GM21825 (cell line): ENCODE measurements around the gene LGR6.

ENCODE experiments used
- ATAC-seq: cut with Tn5 transposase; IDR thresholded peaks from one replicate; pipeline ENCODE4 v1.9.1; 2021; ENCODE audit warnings: mild to moderate bottlenecking, moderate library complexity; ENCODE audit not compliant: unreplicated experiment

The LGR6 gene

DNA sequence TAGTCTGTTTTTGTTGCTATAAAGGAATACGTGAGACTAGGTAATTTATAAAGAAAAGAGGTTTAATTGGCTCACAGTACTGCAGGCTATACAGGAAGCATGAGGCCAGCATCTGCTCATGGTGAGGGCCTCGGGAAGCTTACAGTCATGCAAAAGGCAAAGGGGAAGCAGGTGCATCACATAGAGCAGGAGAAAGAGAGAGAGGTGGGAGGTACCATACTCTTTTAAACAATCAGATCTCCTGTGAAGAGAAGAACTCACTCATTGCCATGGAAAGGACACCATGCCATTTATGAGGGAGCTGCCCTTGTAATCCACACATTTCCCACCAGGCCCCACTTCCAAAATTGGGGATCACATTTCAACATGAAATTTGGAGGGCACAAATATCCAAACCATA is 167.6 kb downstream of the LGR6 start:
- ATAC-seq: no peak

DNA sequence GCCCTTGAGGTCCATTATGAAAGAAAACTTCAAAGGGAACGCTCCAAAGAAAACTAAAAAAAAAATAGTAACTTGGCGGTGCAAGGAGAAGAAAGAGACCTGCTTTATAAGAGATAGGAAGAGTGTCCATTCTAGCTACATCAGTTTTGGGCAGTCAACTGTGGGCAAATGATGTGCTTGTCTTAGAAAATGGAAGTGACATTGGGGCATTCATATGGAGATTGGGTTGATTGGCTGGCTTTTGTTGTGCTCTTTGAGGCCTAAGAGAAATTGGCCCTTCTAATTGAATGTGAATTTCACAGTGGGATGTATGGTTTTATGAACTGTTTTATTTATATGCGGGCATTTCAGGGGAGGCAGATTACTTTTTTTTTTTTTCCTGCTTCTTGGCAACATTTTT is 168.1 kb downstream of the LGR6 start:
- ATAC-seq: no peak

DNA sequence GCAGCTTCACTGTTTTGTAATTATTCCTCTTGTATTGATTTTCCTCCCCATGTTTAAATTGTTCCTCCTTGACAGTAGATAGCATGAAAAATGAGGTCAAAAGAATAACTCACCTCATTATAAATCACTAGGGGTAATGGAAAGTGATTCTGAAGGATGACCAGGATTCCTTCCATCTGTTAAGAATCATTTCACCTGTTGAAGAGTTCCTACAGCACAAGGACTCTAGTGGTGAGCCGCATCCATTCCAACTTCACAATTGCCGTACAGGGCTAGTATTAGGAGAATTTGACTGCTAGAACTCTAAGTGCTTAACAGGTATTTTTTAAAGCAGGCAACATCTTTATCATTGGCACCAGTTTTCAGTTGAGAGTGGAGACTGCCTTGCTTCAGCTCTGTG is 168.6 kb downstream of the LGR6 start:
- no peak for ATAC-seq

DNA sequence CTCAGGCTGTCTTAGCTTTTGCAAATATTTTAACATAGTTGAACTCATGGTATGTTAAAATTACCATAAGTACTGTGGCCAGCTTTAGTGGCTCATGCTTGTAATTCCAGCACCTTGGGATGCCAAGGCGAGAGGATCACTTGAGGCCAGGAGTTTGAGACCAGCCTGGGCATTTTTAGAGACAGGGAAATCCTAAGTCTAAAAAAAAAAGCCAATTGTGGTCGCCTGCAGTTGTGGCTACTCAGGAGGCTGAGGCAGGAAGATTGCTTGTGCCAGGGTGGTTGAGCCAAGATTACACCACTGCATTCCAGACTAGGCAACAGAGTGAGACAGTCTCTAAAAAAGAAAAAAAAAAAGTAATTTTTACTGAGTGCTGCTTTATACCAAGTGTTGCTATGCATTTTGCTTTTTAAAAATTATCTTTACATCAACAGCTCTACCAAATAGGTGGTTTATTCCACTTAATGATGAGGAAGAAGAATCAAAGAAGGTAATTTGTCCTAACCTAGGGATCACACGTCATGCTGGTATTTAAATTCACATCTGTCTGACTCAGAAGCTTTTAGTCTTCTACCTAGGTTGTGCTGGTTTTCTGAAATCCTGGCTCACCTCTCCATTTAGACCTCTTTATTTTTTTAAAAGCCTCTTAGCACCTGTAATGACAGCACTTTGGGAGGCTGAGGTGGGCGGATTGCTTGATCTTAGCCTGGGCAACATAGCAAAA is 171.7 kb downstream of the LGR6 start:
- no peak for ATAC-seq

DNA sequence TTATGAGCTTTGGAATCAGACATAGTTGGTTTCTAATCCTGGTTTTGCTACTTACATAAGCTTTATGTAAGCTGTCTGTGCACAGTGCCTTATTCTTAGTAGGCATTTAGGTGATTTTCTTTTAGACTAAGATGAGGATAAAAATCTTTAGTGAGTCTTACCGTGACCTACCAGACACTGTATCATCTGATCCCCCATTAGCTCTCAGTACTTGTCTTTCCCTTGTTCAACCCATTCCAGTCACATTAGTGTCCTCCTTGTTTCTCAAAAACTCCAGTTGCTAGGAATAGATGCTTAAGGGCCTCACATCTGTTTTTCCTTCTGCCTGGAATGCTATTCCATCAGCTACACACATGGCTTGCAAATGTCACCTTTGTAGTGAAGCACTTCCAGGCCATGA is 173.7 kb downstream of the LGR6 start:
- no peak for ATAC-seq
